BLaER1 treated with 17β-estradiol and CSF1 and Interleukin-3, amounts not matched to agents 10 nM and 100 nM (cell line): Measurements from ENCODE around the gene OTP.
"Not testable (repeated sequence)": the region's sequence is repeated elsewhere in the genome, so short reads cannot be mapped to it uniquely, and the experiment has no call there.

Experiments used
- H3K27ac ChIP-seq, 11 experiments: shearing (Covaris generic); formaldehyde crosslinking; 2 replicates each; pipeline ENCODE4 v1.8.1; 2022
- H3K27me3 ChIP-seq, 11 experiments: shearing (Covaris generic); formaldehyde crosslinking; 2 replicates each; pipeline ENCODE4 v1.8.1; 2022
- H3K36me3 ChIP-seq, 11 experiments: shearing (Covaris generic); formaldehyde crosslinking; 2 replicates each; pipeline ENCODE4 v1.8.1; 2022
- H3K4me1 ChIP-seq, 10 experiments: shearing (Covaris generic); formaldehyde crosslinking; 2 replicates each; pipeline ENCODE4 v1.8.1; 2022
- H3K4me2 ChIP-seq, 11 experiments: shearing (Covaris generic); formaldehyde crosslinking; 2 replicates each; pipeline ENCODE4 v1.8.1; 2022
- H3K4me3 ChIP-seq, 10 experiments: shearing (Covaris generic); formaldehyde crosslinking; 2 replicates each; pipeline ENCODE4 v1.8.1; 2022
- H3K9ac ChIP-seq, 11 experiments: shearing (Covaris generic); formaldehyde crosslinking; 2 replicates each; pipeline ENCODE4 v1.8.1; 2022
- H3K9me3 ChIP-seq, 11 experiments: shearing (Covaris generic); formaldehyde crosslinking; replicated peaks in 1 of 11; 2 replicates each; pipeline ENCODE4 v1.8.1; 2022
- H4K20me1 ChIP-seq, 11 experiments: shearing (Covaris generic); formaldehyde crosslinking; 2 replicates each; pipeline ENCODE4 v1.8.1; 2022
- Cebpa-rat ChIP-seq, 11 experiments: shearing (Covaris generic); IDR thresholded peaks; 2 replicates each; pipeline ENCODE4 v1.8.1; 2022

OTP gene

DNA sequence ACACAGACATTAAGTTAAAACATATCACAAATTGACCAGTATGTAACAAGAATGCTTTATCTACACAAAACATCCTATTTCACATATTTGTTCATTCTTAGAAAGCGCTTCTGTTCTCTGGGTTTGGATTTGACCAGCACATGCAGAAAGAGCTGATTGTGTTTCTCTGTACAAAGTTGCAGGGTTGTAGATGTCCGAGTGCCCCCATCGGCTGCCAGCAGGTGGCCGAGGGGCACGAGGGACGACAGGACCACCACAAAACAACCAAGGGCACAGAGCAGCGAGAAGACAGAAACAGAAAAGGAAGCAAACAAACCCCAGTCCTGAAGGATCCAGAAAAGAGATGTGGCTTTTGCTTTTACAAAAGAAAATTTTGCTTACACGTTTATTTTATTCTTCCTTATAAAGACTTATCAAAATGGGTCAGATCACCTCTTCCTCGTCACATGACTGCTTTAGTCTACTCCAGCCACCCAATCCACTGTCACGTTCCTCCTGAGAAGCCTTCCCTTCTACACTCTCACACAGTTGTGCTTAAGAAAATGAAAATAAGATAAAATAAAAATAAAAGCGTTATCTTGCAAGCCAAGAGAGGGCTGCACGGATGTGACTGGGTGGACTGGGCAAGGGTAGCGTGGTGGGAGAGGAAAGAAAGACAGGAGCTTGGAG lies 9.5 kb downstream of the OTP start:
- no peak overlapping the region for H3K9ac ChIP-seq
- TF ChIP-seq Cebpa-rat (IDR thresholded peaks at IDR 0.05), result no peak
- peaks cover 68 to 95% (median 82%) of the 10 kb centered on the region in 11 experiments for H3K27me3 ChIP-seq
- H3K9me3 ChIP-seq, result peaks cover 42 to 56% (median 52%) of the 10 kb centered on the region in 11 experiments
- no peaks in the 10 kb centered on the region; a peak in 1 of 22 replicates for H3K36me3 ChIP-seq
- no peak overlapping the region; a peak in 2 of 20 replicates for H3K4me3 ChIP-seq
- peak overlapping the region in 1 of 11 experiments; percentile 25; a peak in 1 of 22 replicates for H3K4me2 ChIP-seq
- H3K4me1 ChIP-seq, result peaks cover 7 to 12% (median 8%) of the 10 kb centered on the region in 10 experiments; a peak in 16 of 20 replicates
- H4K20me1 ChIP-seq, result peaks cover 0 to 26% (median 0%) of the 10 kb centered on the region in 11 experiments; a peak in 7 of 22 replicates
- H3K27ac ChIP-seq, result no peak overlapping the region

DNA sequence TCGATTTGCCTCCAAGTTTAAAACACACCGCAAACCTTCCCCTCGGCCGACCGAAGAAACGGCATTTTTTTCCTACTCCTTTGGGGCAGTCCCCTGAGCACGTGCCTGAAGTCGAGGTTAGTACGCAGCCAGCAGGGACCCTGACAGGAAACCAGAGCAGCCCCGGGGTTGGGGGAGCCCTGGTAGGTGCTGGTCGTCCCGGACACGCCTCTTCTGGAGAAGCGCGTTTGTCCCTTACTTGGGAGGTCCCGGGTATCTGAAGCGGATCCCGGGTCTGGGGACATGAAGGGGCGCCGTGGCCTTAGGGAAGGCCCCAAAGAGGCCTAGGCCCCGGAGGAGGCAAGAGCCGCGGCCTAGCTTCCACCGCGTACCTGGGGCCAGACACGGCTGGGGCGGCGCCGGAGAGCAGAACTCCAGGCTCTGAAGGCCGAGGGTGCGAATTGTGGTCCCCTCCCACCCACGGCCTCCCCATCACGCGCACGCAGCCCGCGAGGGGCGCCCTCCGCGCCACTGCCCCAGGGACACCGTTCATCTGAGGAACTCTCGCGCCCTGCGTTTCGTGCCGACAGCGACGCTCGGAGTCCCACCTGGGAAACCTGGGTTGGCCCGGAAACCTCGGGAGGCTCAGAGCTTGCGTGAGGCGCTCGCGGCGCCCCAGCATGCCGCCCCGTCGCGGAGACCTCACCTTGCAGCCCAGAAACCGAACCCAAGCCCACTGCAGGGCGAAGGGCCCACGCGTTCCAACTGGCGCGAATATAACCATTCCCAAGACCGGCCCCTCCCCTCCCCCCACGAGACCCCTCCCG lies 10.4 kb downstream of the OTP start:
- peaks cover 0 to 24% (median 0%) of the 10 kb centered on the region in 11 experiments; a peak in 7 of 22 replicates for H4K20me1 ChIP-seq
- peaks cover 59 to 95% (median 73%) of the 10 kb centered on the region in 11 experiments for H3K27me3 ChIP-seq
- H3K4me2 ChIP-seq, result no peak overlapping the region
- no peak overlapping the region for H3K4me3 ChIP-seq
- H3K4me1 ChIP-seq, result peaks cover 7 to 12% (median 8%) of the 10 kb centered on the region in 10 experiments; a peak in 16 of 20 replicates
- TF ChIP-seq Cebpa-rat (IDR thresholded peaks at IDR 0.05), result no peak
- peaks cover 42 to 56% (median 52%) of the 10 kb centered on the region in 11 experiments for H3K9me3 ChIP-seq
- no peaks in the 10 kb centered on the region; a peak in 1 of 22 replicates for H3K36me3 ChIP-seq
- H3K9ac ChIP-seq, result no peak overlapping the region
- no peak overlapping the region for H3K27ac ChIP-seq

DNA sequence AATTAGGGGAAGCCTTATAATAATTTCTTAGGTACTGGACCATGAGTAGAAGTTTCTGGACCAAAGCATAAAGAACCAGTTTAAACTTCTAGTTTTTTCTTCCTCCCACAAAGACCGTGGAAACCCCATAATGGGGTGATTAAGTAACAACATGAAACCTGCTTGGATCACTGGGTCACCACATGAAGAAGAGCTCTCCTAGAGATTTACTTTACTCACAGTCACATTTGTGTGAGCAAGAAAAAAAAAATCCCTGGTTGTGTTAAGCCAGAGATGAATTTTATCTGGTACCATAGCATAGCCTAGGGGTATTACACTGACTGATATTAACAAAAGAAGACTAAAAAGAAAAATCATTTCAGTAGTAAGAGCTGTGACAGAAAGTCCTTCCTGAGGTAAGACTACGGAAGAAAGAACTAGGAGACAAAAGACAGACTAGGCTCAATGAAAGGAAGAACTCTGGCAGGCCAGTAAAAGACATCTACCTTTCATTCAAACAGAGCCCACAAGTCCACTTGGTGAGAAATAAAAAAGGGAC lies 15.2 kb downstream of the OTP start:
- no peaks in the 10 kb centered on the region for H4K20me1 ChIP-seq
- peaks cover 7 to 10% (median 9%) of the 10 kb centered on the region in 11 experiments for H3K9me3 ChIP-seq
- H3K4me1 ChIP-seq, result no peaks in the 10 kb centered on the region
- H3K4me2 ChIP-seq, result no peak overlapping the region
- no peak overlapping the region for H3K27ac ChIP-seq
- peaks cover 11 to 47% (median 25%) of the 10 kb centered on the region in 11 experiments for H3K27me3 ChIP-seq
- no peak overlapping the region for H3K4me3 ChIP-seq
- H3K9ac ChIP-seq, result no peak overlapping the region
- TF ChIP-seq Cebpa-rat (IDR thresholded peaks at IDR 0.05), result no peak
- H3K36me3 ChIP-seq, result no peaks in the 10 kb centered on the region; a peak in 1 of 22 replicates

DNA sequence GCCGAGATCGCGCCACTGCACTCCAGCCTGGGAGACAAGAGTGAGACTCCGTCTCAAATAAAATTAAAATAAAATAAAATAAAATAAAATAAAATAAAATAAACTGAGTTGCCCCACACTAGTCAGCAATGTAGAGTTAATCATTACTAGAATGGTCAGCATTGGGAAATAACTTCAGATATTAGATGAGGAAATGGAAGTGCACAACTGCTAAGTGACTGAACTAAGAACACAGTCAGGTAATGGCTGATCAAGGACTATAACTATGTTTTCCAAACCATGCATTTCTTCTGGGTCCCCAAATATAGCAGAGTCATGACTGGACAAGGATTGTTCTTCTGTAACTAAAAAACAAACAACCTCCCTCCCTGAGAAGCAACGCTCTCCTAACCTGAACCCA lies 17.1 kb downstream of the OTP start:
- no peak overlapping the region for H3K27ac ChIP-seq
- no peak overlapping the region for H3K4me2 ChIP-seq
- no peak overlapping the region for H3K4me3 ChIP-seq
- peaks cover 0 to 28% (median 7%) of the 10 kb centered on the region in 11 experiments; a peak in 8 of 22 replicates for H3K27me3 ChIP-seq
- H3K9me3 ChIP-seq, result no peaks in the 10 kb centered on the region
- no peaks in the 10 kb centered on the region for H4K20me1 ChIP-seq
- H3K4me1 ChIP-seq, result peaks cover 0 to under 1% (median 0%) of the 10 kb centered on the region in 10 experiments; a peak in 1 of 20 replicates
- no peak for TF ChIP-seq Cebpa-rat (IDR thresholded peaks at IDR 0.05)
- H3K9ac ChIP-seq, result no peak overlapping the region
- H3K36me3 ChIP-seq, result no peaks in the 10 kb centered on the region

DNA sequence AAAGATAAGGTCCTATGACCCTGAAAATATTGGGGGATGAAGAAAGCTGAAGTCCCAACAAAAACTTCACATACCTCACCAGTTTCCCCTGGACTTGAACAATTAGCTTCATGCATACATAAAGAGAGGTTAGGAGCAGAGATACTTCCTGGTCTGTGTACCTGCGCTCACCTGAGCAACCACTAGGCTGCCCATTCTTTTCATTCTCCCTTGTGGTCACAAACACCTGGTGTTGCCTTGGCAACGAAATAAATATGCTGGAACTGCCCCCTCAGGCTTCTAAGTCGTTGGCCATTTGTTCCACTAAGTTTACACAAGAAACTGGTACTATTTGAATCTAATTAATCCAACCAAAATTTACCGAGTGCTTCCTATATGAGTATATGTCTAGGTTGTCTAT lies 18.1 kb downstream of the OTP start:
- no peak overlapping the region for H3K27ac ChIP-seq
- peaks cover 0 to 4% (median 0%) of the 10 kb centered on the region in 10 experiments; a peak in 1 of 20 replicates for H3K4me1 ChIP-seq
- H3K4me3 ChIP-seq, result no peak overlapping the region
- no peak overlapping the region for H3K4me2 ChIP-seq
- peaks cover 0 to 18% (median 4%) of the 10 kb centered on the region in 11 experiments; a peak in 6 of 22 replicates for H3K27me3 ChIP-seq
- H3K36me3 ChIP-seq, result no peaks in the 10 kb centered on the region
- no peaks in the 10 kb centered on the region for H4K20me1 ChIP-seq
- no peak for TF ChIP-seq Cebpa-rat (IDR thresholded peaks at IDR 0.05)
- no peaks in the 10 kb centered on the region for H3K9me3 ChIP-seq
- H3K9ac ChIP-seq, result no peak overlapping the region

DNA sequence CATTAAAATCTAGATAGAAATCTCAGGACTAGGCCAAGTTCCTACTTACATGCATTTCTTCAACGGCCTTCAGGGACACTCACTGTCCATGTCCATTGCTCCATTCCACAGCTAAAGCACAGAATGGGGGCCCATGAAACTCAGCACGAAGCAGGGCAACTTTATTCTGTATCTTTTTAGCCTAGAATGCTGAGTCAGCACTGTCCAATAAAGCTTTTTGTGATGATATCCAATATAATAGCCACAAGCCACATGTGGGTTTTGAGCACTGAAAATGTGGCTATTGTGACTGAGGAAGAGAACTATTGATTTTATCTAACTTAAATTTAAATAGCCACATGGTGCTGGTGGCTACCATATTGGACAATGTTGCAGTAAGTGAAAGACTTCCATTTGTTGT lies 21.6 kb downstream of the OTP start:
- H3K36me3 ChIP-seq, result no peaks in the 10 kb centered on the region
- H3K4me2 ChIP-seq, result no peak overlapping the region
- H3K27me3 ChIP-seq, result no peaks in the 10 kb centered on the region
- no peaks in the 10 kb centered on the region for H4K20me1 ChIP-seq
- no peaks in the 10 kb centered on the region for H3K9me3 ChIP-seq
- no peak overlapping the region for H3K9ac ChIP-seq
- H3K4me3 ChIP-seq, result no peak overlapping the region
- H3K4me1 ChIP-seq, result peaks cover 0 to 4% (median 0%) of the 10 kb centered on the region in 10 experiments; a peak in 1 of 20 replicates
- no peak for TF ChIP-seq Cebpa-rat (IDR thresholded peaks at IDR 0.05)
- H3K27ac ChIP-seq, result no peak overlapping the region

DNA sequence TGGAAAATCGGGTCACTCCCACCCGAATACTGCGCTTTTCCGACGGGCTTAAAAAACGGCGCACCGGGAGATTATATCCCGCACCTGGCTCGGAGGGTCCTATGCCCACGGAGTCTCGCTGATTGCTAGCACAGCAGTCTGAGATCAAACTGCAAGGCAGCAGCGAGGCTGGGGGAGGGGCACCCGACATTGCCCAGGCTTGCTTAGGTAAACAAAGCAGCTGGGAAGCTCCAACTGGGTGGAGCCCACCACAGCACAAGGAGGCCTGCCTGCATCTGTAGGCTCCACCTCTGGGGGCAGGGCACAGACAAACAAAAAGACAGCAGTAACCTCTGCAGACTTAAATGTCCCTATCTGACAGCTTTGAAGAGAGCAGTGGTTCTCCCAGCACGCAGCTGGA lies 29.6 kb downstream of the OTP start:
- not testable (repeated sequence) for H3K4me2 ChIP-seq, H3K36me3 ChIP-seq
- peaks cover 4 to 16% (median 9%) of the 10 kb centered on the region in 11 experiments; a peak in 13 of 22 replicates for H3K9me3 ChIP-seq

DNA sequence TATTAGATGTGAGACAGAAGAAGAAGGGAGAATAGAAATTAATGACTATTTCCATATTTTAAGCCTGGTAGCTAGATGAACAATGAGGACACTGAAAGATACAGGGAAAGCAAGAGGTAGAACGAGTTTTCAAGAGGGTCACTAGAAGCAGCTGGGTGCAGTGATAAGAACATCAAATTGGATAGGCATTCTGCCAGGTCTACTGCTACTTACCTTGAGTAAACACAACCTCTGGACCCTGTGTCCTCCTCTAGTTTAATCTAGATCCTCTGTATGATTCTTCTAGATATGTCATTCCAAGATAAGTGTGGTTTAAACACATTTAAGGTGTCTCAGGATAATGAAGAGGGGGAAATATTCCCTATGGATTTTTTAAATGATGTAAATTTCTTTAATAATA lies 31.2 kb downstream of the OTP start:
- Histone ChIP-seq H3K9ac (no peak overlapping the region), H3K4me3 (no peak overlapping the region), H3K27me3 (no peaks in the 10 kb centered on the region), H3K4me2 (no peak overlapping the region), H4K20me1 (no peaks in the 10 kb centered on the region), H3K4me1 (no peaks in the 10 kb centered on the region), H3K27ac (no peak overlapping the region), H3K36me3 (no peaks in the 10 kb centered on the region), H3K9me3 (peaks cover 4 to 31% (median 18%) of the 10 kb centered on the region in 11 experiments; a peak in 16 of 22 replicates)
- TF ChIP-seq Cebpa-rat (IDR thresholded peaks at IDR 0.05), result no peak

More for the DNA sequence above, 29.6 kb downstream of the OTP start:
- H3K9ac ChIP-seq, H3K4me1 ChIP-seq, H4K20me1 ChIP-seq, H3K27ac ChIP-seq, H3K4me3 ChIP-seq, H3K27me3 ChIP-seq: not testable (repeated sequence)

DNA sequence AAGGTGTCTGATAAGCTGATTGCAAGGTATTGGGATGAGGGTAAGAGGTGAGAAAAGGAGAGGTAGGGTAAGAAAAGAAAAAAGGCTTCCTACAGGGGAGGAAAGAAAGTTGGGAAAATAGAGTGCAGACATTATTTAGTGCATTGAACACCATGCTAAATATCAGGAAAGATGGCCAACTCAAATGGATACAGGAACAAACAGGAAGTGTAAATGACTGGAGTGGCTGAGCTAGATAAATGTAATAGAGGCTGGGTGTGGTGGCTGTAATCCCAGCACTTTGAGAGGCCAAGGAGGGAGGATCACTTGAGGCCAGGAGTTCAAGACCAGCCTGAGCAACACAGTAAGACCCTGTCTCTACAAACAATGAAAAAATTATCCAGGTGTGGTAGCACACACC lies 32.2 kb downstream of the OTP start:
- Histone ChIP-seq H4K20me1 (no peaks in the 10 kb centered on the region), H3K9me3 (peaks cover 4 to 32% (median 18%) of the 10 kb centered on the region in 11 experiments; a peak in 16 of 22 replicates)
- TF ChIP-seq Cebpa-rat (IDR thresholded peaks at IDR 0.05), result no peak

More for the DNA sequence above, 32.2 kb downstream of the OTP start:
- Histone ChIP-seq H3K27me3 (no peaks in the 10 kb centered on the region), H3K9ac (no peak overlapping the region), H3K4me2 (no peak overlapping the region), H3K27ac (no peak overlapping the region), H3K4me3 (no peak overlapping the region), H3K4me1 (no peaks in the 10 kb centered on the region), H3K36me3 (no peaks in the 10 kb centered on the region)
